ENCODE data around the gene RSBN1L.
"Not testable (repeated sequence)": the region's sequence is repeated elsewhere in the genome, so short reads cannot be mapped to it uniquely, and the experiment has no call there.

Gene RSBN1L

DNA sequence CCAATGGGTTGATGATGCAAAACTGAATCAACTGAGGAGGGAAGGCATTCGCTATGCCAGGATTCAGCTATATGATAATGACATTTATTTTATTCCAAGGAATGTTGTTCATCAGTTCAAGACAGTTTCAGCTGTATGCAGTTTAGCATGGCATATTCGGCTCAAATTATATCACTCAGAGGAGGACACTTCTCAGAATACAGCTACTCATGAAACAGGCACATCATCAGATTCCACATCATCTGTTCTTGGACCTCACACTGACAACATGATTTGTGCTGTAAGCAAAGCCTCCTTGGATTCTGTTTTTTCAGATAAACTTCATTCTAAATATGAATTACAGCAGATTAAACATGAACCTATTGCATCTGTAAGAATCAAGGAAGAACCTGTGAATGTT, 82.3 kb downstream of the RSBN1L start:
- no peak for DNase-seq

DNA sequence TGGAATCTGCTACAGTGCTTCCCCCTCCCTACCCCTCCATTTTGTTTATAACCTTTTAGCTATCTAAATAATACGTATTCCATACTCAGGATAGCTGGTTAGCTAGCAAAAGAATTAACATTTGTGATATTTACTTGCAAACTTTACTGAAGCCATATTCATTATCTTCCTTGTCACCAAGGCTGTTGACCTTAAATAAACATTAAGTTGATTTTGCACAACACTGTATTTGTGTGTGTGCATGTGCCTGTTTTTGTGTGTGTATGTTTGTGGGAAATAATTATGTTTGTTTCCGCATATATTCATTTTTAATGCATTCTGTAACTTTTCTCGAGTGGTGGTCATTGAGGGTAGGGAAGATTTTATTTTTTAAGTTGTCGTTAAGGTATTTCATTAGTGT, 86.1 kb downstream of the RSBN1L start:
- no peak for DNase-seq

GRCh38 chr7:77783111-77783510, 86.9 kb downstream of the RSBN1L start:
- DNase-seq = no peak

GRCh38 chr7:77783545-77783944, 87.3 kb downstream of the RSBN1L start:
- no peak for DNase-seq

DNA sequence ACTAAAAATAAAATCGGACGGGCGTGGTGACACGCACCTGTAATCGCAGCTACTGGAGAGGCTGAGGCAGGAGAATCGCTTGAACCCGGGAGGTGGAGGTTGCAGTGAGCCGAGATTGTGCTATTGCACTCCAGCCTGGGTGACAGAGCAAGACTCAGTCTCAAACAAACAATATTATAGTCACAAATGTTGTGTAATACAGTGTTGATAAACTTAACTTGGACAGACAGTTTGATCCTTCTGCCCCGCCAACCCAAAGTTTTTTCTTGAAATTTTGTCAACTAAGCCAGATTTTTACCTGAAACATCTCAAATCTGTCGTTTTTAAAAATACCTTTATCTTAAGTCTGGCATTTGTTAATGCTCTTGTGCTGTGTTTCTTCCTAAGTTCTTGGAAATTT, 88.2 kb downstream of the RSBN1L start:
- not testable (repeated sequence) for DNase-seq

GRCh38 chr7:77786018-77786417, 89.8 kb downstream of the RSBN1L start:
- DNase-seq = no peak

DNA sequence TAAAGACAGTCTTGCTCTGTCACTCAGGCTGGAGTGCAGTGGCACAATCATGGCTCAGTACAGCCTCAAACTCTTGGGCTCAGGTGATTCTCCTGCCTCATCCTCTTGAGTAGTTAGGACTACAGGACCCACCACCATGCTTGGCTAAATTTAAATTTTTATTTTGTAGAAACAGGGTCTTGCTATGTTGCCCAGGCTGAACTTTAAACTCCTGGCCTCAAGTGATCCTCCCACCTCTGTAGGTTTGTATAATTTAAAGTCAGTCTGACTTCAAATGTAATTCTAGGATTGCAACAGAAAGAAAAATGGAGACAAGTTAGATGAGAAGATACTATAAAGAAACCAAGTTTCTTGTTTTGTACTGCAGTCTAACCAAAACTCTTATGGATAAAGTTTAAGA, 90.5 kb downstream of the RSBN1L start:
- no peak for DNase-seq

DNA sequence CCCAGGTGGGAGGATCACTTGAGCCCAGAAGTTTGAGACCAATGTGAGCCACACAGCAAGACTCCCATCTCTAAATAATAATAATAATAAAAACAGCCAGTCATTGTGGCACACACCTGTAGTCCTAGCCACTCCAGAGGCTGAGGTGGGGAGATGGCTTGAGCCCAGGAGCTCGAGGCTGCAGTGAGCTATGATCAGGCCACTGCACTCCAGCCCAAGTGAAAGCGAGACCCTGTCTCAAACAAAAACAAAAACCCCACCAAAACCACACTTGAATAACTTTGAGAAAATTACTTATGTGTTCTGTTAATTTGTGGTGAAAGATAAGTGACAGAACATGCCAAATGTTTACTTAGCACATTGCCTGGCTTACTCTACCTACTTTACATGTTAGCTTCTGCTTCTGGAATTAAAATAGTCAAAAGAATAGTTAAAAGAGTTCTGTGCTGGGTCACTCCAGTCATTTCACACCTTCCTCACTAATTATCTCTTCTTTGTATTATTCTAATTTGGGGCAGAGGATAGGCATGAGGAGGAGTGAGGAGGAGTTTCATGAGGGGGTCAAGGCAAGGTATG, 92.2 kb downstream of the RSBN1L start:
- DNase-seq = no peak

GRCh38 chr7:77791336-77791735, 95.1 kb downstream of the RSBN1L start:
- no peak for DNase-seq

GRCh38 chr7:77791956-77792355, 95.7 kb downstream of the RSBN1L start:
- DNase-seq = no peak

DNA sequence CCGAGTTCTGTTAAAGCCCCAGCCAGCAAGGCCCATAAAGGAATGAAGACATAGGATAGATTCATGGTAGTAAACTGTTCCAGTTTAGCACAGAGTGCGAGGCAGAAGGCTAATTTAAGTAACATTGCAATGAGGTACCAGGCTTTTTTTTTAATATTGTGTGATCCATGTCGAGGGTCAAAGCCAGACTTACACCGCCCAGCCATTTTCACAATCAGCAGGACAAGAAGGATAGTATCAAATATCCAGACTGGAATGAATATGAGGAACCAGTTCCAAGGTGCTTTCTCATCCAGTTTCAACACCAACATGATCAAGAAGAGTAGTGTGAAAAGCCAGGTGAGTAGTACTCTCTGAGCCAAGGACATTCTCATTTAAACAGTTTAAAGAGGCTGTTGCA, 97.7 kb downstream of the RSBN1L start:
- DNase-seq = no peak

GRCh38 chr7:77796109-77796508, 99.8 kb downstream of the RSBN1L start:
- no peak for DNase-seq

DNA sequence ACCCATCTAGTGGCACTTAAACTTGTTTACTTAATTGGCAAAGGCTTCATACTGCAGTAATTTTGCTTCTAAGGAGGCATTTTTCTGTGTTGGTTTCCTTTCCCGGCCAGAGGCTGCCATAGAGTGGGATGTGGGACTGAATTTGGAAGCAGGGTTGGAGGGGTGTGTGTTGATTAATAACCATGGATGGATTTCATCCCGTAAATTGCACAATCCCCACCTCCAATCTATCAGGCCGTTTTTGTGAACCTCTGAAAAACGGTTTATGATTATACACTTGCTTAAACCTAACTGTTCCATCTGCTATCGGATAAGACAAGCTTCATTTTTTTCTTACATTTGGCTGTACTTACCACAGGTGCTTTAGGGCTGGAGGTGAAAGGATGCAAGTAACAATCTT, 100.7 kb downstream of the RSBN1L start:
- DNase-seq = no peak

- peak in 1 of 2 donors; percentile 46 for DNase-seq
Measured at GRCh38 chr7:77797734-77798393, 101.6 kb downstream of the RSBN1L start.

DNA sequence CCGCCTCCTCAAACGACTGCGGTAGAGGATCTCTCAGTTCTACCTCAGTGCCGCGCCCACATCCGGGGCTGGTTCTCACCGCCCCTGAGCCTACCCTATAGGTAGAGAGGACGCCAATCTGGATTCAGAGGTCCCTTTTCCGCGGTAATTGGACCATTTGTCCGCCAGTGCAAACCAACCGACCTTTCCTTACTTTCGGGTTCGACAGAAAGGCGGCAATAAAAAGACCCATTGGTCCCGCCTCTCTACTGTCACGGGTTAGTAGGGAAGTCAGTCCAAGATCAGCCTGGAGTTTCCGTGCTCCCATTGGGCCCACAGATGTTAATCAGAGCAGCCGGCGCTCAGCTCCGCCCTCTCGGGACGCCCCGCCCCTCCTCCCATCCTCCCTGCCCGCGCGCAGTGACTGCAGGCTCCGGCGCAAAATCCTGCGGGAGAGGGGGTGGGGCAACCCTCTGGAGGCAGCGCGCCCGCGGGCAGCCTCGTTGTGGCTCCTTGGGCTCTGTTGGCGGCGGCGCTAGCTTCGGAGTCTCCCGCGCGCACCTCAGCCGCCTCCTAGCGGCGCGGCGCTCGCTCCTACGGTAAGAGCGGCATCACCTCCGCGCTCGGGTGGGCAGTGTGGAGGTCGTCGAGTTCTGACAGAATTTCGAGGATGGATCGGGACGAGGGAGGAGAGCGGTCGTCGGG, 102.3 kb downstream of the RSBN1L start, which contains the start of the genes PHTF2 and TMEM60:
PHTF2 (plus strand) TSS at position 380 of the 684 bp plus-strand sequence.
TMEM60 (minus strand) TSS at position 41 of the 684 bp plus-strand sequence. CDS start 4,061 bp downstream, outside the sequence.
- peak; percentile 94 to 95 for DNase-seq

DNA sequence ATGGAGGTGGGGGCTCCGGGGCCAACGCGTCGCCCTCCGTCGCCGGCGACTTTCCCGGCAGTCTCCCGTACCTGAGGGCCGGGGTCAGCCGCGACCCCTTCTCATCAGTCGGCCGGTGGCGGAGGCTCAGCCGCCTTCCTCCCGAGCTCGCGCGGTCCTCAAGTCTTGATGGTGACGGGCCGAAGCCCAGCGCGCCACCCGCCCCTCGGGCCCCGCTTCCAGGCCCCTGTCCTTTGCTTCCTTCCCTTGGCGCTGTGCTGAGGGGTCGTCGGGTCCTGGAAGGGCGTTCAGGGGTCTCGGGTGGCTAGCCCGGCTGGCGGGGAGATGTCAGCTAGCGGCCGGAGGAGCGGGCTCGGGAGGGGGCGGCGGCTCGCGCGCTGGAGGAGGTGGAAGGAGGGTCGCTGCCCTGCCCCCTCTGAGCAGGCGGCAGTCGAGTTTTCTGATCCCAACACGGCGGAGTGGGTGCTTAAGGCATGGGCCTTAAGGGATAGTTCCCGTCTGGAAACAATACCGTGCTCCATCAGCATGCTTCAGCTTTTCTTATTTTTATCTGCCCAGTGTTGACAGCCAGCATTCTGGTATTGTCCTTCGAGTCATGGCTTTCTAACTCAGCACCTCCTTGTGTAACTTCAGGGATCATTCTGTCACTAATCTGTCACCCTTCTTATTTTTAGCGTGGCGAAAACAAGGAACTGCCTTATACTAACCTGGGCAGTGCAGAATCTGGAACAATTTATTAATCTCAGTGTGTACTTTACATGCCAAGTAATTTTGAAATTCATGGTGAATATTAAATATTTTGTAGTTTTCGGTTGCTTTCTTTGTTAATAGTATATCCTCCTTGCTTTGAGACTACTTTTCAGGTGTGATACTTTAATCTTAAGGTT, 103.1 kb downstream of the RSBN1L start:
- DNase-seq = peak; percentile 32 to 35

DNA sequence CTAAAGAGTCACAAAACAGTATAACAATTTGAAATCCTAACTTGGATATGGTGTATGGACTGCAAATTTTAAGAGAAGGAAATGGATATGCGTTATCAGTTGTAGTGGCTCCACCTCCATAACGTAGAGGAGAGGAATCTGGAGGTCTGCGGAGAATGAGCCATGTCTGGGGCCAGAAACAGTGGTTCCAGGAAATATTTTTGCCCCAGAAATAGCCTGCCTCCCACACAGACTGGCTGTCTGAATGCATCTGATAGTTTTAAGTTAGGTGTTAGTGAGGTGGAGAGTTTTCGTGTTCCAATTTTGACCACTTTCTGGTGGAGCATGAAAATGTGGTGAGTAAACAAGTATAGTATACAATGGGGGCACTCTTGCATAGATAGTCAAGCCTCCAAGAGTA, 103.9 kb downstream of the RSBN1L start:
- no peak for DNase-seq

DNA sequence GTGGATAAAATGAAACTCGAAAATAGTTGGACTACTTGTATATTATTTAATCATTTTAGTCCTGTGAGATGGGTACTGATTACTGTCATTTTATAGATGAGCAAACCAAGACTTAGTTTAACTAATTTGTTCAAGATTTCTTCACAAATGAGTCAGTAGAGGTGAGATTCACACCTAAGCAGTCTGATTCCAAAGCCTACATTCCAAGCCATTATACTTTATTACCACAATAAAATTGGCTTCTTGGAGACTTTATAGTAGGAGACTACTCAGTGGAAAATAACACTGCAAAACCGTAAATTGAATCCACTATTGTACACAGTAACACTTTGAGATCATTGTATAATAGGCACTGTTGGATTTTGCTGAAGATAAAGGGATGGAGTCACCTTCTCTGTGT, 104.5 kb downstream of the RSBN1L start:
- no peak for DNase-seq

DNA sequence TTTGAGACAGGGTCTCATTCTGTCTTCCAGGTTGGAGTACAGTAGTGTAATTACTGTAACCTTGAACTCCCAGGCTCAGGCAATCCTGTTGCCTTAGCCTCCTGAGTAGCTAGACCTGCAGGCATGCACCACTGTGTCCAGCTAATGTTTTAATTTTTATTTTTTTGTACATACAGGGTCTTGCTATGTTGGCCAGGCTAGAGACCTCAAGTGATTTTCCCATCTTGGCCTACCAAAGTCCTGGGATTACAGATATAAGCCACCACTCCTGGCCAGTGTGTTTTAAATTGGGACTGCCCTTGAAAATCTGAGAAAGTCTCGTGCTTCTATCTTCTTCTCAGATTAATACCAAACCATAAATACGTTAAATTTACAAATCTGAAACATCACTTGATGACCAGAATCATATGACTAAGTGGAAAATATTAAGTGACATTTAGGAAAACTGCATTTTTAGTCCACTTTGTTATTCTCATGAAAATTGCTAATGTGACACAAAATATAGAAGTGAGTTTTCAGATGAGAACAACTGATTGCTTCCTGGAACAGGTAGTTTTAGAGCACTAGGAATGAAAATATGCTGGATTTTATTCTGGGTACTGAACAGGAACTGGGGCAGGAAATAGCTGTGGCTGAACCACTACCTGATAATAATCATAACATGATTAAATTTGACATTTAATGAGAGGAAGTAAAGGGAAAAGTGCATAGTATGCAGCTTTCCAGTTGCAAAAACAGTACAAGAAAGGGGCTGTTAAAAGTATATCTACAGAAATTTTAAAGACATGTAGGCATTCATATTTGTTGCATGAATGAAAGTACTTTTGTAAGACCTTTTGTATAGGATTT, 106.5 kb downstream of the RSBN1L start:
- DNase-seq = no peak

DNA sequence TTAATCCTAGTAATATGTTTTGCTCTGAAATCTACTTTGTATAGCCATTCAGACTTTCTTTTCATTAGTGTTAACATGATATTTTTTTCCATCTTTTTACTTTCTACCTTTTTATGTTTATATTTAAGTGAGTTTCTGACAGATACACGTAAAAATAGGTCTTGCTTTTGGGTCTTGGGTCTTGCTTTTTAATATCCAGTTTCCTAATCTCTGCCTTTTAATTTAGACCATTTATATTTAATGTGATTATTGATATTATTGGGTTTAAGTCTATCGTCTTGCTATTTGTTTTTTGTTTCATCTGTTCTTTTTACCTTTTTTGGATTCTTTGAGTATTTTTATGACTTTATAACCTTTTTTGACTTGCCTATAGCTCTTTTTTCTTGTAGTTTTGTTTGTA, 110.2 kb downstream of the RSBN1L start:
- DNase-seq = no peak

DNA sequence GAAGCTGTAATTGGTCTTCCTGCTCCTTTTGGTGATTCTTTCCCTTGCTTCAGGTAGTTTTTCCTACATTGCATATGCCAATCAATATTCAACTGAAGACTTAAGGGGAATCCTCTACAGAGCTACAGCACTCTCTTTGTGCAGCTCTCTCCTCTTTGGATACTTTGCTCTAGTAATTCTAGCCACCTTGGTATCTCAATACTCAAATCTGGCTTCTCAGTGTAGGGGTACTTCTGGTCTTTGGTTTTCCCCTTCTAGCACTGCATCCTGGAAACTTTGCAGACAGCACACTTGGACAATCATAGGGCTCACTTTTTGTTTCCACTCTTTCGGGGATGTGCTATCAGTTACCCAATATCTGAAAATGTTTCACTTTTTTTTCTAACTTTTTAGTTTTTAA, 112.3 kb downstream of the RSBN1L start:
- DNase-seq = no peak
